NCI-H2029 treated with DMSO at 0.1 percent for 48 hours (cell line): Measurements from ENCODE around the gene CCDC27.

ENCODE experiments used
- DNase-seq: peaks from one replicate; lab custom pipeline; 2025; lab: John Stamatoyannopoulos, UW

CCDC27 gene

DNA sequence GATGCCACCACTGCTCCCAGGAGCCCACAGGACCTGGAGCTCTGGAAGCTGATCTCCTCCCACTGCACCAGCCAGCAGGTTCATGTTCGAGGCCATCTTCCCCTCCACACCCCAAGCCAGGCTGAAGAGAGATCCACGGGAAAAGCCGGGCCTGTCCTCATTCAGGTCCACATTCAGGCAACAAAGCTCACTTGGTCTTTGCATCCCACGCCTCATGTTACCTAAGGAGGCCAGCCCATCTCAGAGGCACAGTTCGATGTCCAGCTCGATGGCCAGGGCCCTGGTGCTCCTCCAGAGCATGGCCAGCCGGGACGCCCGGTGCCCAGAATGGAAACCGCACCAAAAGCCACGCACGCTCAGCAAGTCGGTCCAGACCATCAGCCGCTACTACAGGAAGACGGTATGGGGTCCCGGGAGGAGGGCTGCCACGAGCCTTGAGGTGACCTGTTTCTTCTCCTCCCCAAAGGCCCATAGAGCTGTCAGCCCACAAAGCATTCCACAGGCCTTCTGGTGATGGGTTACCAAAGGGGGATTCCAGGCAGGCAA, at the start of gene CCDC27:
TSS of gene CCDC27 (plus strand) at position 51 of the 546 bp plus-strand sequence. CDS start at position 83, 32 bp downstream.
- DNase-seq, result no peak

DNA sequence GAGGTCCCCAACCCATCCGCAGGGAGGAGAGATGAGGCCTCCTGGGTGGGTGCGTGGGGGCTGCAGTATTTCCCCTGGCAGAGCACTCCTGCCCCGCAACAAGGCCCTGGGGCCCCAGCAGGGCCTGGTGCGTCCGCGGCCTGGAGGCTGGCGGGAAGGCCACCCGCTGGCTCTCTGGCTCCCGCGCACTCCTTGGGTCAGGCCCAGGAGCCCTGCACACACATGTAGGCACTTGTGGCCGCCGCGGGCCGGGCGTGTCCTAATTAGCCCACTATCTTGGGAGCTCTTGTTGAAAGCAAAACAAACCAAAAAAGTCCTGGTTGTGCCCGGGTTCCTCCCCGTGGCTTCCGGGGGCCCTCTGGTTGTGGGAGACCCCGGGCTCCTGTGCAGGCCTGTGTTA, 49.7 kb upstream of the CCDC27 start:
- DNase-seq, result no peak

DNA sequence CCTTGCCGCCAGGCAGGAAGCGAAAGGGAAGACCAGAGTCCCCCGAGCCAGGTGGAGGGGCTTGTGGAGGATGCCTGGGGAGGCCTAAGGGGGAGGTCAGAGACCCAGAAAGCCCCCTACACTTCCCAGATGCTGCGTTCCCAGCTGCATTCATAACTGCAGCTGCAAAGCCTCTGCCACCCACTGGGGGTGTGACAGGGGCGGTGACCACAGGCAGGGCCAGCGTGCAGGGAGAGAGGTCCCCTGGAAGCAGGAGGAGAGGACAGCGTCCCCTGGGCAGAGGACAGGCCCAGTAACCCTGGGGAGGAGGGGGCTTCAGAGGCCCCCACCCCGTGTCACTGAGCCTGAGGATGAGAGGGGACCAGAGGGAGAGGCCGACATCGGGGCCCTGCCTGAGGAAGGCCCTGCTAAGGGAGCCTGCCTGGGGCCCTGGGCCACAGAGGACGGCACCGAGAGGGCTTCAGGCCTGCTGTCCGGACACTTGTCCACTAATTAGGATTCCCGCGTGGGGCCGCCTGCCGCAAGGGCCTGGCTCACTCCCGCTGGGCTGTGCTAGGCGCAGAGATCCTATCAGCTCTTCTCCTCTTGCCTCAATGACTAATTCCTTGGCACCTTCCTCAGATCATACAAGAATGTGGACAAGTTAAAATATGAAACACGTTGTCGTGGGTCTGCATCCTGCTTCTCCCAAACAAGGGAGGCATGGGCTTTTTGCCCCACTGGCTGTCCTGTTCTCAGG, 49.1 kb upstream of the CCDC27 start:
- no peak for DNase-seq

DNA sequence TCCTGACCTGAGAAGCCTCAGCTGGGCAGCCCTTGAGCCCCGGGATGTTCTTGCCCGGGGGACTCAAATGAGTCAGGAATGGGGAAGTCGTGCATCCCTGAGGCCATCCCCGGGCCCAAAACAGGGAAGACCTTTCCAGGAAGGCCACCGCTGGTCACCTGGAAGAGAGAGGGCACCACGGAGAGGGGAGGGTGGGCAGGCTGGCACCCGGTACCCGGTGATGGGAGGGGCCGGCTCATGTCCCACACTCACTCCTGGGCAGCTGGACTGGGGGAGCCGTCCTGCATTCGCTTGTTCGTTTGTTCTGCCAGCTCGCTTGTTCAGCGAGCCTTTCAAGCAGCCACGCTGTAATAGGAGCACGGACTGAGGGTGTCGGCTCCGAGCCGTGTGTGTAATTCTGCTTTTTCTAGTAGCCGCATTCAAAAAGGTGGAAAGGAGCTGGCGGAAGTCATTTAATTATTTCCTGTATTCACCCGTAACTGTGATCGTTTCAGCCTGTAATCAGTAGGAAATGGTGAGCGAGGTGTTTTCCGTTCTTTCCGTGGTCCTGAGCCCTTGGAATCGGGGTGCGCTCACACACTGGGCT, 48.4 kb upstream of the CCDC27 start:
- DNase-seq, result no peak

DNA sequence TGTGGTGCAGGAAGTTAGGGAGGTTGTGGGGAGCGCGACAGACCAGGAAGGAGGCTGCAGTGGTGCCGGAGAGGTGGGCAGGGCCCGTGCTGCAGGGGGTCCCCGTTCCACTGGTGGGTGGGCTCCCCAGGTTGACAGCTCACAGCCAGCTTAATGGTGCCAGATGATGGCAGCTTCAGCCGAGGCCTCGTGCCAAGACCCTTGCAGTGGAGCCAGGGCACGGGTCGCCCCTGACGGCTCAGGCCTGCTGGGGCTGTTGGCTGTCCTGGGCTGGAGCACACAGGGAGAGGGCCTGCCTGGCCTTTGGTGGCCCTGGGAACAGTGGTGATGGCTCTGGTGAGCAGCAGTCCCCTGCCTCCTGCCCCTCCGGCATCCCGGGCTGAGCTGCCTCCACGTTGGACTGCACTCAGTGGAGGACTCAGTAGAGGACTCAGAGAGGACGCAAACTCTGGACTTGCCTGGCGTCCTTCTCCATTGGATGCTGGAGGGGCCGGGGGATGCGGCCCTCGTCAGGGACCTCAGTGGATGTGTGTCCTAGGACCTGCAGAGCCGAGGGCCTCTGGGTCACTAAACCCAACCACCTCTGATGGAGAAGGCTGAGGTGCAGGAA, 46.8 kb upstream of the CCDC27 start:
- no peak for DNase-seq

DNA sequence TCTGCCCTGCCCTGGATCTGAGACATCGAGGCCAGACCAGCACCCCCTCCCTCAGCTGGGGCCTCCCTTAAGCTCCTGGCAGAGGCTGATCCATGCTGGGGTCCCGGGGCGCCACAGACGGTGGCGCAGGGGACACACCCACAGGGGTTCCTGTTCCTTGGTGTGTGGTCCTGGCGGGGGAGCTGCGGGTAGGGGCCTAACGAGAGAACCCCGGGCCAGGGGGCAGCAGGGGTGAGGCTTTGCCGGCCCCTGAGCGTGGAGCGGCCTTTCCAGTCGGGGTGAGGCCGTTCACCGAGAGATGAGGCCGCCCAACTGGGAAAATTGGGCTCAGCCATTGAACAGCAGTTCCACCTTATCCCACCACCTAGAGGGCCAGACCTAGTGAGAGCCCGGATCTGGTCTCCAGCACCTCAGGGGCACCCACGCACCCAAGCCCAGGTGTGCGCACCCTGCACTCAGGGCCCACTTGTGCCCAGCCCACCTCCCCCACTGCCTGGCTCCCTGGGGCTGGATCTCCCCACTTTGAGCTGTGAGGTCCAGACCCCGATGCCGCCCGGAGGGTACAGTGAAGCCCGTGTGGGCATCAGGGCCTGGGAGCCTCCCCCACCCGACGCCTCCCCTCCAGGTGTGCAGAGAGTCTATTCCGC, 45.5 kb upstream of the CCDC27 start:
- DNase-seq, result no peak

DNA sequence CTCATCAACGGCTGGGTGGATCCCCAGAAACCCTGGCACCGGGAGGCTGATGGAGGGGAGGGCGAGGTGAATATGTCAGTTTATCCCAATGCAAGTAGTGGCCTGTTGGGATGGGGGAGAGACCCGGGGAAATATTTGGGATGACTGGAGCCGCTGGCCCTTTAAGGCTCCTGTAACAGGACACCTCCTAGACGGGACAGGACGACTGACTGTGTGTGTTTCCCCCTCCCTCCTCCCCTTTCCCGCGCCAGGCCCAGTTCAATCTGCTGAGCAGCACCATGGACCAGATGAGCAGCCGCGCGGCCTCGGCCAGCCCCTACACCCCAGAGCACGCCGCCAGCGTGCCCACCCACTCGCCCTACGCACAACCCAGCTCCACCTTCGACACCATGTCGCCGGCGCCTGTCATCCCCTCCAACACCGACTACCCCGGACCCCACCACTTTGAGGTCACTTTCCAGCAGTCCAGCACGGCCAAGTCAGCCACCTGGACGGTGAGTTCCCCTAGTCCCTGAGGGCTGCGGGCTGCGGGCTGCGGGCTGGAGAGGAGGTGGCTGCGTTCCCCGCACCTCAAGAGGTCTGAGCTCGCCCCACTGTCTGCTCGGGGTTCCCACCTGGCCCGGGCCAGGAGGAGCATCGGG, 44.8 kb upstream of the CCDC27 start:
- no peak for DNase-seq

DNA sequence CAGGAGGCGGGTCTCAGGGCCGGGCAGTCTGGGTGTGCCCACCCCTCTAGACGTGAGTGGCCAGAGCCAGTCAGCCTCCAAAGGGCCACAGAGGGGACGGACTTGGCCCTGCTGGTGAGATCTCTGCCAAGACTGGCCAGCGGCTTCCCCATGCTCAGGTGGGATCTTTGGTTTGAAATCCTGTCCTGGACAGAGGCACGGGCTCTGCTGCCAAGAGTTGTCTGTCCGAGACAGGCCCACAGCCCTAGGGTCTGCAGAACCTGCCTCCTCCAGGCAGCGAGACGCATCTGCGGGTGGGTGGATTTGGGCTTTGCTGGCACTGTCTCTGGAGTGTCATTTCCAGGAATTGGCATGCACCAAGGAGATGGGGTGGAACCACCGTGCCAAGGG, 44.3 kb upstream of the CCDC27 start:
- no peak for DNase-seq

DNA sequence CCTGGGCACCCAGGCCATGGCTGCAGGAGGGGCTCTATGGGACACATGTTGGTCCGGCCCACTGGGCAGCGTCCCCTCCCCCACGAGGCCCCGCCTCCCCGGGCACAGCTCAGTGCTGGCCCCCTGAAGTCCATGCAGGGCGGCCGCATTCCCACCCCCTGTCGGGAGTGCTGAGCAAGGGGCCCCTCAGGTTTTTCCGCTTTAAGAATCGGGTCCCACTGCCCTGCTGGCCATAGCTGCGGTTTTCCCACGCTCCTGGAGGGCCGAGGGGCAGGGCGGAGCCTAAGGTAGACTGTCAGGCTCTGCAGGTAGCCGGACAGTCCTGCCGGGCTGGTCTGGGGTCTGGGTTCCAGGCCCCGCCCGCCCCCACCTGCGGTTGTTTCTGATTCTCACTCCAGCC, 43.5 kb upstream of the CCDC27 start:
- no peak for DNase-seq

DNA sequence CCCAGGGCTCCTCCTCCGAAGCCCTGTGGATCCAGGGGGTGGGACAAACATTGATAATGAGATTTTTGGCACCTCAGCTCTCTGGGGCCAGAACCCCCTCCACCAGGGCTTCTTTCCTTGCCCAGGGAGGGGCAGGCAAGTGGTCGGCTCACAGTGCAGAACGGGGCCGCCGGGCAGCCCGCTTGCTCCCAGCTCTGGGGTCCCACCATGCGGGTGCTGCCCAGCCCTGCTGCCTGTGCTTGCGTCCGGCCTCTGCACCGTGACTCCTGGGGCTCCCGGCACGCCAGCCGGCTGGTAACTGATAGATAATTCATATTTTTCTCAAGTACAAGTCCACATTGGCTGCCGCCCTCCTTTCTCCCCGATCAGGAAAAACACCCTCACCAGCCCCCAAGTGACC, 42.0 kb upstream of the CCDC27 start:
- no peak for DNase-seq

DNA sequence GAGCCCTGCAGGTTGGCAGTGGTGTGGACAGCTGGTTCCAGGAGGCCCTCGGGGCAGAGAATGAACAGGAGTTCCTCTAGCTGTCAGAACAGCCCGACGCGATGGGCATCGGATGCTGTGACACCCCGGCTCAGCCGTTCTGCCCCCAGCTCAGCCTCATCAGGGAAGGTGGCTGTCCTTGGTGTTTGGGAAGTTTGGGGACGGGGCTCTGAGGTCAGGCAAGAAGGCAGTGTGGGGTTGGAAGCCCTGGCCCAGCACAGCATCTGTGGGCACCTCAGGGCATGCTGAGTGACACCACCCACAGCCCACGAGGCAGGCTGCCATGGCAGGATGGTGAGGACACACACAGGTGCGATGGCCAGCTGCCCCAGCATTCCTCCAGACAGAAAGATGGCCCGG, 40.9 kb upstream of the CCDC27 start:
- DNase-seq, result no peak

DNA sequence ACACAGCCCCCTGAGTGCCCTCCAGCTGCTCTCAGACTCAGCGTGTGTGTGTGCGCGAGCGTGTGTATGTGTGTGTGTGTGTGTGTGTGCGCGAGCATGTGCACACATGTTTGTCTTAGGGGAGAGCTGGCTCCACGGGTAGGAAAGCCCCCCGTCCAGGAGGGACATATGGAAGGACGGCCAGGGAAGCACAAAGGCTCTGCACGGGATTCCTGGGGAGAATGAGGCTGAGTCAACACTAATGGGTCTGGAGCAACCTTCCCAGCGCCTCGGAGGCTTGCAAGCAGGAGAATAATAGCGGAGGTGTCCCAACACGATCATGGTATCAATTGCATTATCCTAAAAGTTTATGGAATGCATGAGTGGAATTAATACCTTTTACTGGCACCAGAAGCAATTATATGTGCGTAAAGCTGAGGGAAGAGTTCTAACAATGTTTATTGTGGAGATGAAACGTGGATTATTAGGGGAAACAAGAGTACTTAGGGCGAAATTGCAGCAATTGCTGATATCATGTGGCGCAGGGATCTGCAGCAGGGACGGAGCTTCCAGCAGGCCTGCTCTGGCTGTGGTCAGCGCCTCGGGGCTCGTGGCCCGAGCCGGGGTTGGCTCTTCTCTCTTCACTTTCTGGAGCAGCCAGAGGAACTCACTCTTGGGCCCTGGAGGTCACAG, 40.3 kb upstream of the CCDC27 start:
- no peak for DNase-seq

DNA sequence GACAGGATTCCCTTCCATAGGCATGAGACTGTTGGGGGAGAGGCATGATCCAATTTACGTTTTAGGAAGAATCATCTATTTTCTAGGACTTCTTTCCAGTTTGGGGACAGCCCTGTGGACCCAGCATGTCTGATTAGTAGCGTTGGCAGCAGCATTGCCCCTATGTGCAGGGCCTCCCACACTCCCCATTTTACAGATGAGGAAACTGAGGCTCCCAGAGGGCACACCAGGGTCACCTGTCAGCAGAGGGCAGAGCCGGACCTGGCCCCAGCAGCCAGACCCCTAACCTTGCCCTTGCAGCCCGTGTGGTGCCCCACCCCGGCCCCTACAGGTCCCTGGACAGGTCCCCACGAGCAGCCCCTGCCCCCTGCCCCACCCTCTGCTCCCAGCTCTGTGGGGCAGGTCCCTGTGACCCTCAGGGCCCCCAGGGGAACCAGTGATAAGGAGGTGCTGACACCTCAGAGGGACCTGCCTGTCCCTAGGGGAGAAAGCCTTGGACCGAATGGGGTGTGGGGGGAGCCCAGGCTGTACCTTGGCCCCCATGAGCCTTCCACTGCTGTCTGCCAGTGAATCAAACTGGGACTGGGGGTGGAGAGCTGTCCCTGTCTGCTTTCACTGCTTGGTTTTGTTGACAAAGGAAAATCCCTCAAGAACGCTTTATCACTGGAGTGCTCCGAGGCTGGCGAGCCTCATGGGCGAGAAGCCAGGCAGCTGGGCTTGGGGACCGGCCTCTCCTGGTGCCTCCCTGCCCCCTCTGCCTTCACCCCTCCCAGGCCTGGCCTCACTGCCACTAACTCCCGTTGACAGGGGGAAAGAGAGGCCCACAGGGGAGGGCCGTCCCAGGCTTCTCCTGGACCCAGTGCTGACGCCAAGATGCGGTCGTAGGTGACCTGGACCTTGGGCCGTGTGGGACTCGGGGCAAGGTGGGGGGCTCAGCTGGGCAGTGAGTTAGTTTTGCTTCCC, 39.4 kb upstream of the CCDC27 start:
- DNase-seq, result no peak

DNA sequence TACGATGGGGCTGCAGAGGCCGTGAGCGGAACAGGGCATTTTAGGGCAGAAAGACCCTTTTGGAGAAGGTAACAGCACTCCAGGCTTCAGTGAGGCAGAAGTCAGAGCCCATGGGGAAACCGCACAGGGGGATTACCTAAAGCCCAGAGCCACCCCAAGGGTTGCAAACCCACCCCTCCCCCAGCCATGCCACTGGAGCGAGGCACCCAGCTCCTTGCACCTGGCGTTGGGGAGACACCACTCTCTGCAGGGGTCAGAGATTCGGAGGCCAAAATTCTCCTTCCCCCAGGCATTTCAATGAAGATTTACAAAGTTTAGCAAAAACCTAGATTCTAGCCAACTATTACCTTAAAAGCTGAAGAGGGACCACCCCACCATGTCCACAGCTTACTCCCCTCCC, 38.4 kb upstream of the CCDC27 start:
- no peak for DNase-seq

DNA sequence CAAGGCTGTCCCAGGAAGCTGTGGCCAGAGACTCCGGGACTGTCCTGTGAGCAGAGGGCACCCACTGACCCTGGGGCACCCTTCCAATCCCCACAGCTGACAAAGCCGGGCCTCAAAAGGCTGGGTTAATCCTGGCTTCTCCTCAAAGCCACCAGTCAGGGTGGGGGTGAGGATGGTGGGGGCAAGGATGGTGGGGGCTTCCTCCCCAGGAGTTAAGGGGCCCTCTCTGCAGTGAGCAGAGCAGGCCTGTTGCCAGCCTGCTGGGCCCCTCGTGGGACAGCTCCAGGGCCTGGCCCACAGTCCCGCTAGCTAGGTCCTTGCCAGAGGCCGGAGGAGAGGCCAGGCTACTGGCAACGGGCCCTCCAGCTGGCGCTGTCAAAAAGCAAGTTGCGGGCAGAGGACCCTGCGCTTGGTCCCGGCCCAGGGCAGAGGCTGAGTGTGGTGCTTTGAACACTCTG, 37.9 kb upstream of the CCDC27 start:
- no peak for DNase-seq

DNA sequence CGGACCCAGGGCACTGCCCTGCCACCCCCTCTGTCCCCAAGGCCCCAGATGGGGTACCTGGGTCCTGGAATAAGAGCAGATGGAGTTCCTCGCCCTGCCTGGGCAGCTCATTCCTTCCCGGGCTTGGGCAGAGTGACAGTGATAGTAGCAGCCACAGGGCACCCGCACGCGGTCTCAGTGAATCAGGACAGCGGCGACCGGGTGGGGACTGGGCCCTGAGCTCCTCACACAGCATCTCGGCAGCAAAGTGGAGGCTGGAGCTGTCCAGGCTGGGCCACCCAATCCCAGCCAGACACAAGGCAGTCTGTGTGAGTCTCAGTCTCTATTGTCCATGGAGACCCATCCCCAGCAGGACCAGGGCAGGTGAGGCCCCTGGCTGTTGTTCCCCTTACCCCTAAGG, 37.4 kb upstream of the CCDC27 start:
- DNase-seq, result no peak

DNA sequence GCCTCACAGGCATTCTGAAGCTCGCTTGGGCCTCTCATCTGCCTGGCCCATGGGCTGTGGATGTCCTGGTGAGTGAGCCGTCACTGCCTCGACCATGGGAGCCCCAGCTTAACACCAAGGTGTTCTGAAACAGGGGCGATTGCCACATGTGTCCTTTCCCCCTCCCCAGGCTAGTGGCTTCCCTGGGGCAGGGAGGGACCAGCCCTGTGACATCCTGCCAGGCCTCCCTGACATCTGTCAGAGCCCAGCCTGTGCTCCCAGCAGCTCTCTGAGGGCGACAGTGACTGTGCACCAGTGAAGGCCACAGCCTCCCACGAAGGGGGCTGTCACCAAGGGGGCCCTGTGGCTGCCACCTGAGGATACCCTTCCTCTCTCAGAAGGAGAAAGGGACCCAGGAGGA, 35.9 kb upstream of the CCDC27 start:
- DNase-seq, result no peak

DNA sequence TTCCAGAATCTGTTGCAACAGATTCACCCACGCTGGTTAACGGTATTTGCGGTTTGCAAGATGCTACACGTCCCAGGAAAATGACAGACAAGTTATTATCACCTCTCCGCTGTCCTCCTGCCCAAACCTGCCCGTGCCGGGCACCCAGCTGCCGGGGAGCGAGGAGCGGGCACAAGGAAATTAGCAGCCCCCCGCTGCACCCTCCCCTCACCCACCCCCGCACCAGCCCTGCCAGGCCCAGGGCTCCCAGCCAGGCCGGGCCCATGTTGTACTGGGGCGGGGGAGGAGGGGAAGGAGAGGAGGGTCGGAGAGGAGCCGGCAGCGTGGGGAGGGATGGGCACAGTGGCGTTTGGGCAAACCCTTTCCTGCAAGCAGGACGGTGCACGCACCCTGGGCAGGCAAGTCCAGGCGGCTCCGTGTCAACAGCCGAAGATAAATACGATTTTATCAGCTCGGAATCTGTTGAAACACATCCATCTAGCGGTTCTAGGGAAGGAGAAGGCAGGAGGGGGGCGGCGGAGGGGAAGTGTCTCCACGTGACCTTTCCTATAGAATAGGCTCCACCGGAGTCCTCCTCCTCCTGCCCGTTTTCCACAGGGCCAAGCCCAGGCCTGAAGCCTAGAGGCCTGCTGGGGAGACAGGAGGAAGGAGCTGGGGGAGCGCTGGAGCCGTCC, 35.1 kb upstream of the CCDC27 start:
- DNase-seq, result no peak

DNA sequence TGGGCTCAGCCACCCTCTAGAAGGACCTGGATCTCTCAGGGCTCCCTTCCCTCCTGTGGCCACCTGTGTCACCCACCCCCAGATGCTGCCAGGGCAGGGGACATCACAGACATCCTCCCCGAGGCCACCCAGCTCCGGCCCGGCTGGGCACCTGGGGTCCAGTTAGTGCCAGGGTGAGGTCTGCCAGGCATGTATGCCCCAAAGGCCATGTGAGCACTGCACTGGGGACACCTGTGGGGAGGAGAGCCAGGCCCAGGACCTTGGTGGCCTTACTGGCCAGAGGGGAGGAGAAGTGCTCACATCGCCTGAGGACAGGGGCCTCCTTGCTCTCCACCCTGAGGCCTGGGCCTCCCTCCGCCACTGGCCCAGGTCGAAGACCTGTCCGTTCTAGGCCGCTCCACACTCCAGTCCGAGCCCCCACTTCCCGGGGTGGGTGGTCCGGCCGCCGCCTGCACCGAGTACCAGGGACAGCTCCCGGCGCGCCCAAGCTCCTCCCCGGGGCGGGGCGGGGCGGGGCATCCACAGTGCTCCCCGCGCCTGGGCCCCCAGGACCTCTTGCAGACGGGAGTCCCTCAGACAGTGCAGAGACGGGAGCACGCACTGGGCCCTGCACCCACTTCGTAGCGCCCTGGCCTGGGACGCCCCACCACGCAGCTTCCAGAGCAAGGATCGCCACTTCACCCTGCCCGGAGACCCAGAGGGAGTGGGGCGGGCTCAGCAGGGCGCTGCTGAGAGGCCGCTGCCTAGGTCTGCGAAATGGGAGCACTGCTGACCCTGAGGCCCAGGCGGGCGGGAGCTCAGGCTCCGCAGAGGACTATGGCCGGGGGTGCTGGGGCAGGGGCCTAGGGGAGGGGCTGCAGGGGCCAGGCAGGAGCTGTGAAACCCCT, 34.3 kb upstream of the CCDC27 start:
- DNase-seq, result no peak
